ENCODE results near the gene PDE4D.

DNA sequence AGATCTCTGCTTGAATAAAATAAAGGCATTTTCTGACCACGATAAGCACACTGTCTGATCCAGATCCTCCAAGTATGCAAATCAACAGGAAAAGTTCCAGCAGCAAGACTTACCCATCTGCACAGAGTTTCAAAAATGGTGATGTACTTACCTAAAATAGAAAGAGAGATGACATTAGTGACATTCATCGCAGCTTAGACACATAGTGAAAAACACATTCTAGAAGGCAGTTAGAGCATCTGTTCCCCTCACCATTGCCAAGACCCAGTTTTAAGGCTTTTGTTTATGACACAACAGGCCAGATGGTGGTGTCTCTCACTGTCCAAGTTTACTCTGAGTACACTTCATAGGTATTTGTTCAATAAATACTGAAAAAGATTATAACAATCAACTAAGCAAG is 207.7 kb downstream of the PDE4D start:
- TF ChIP-seq, protein P1, sequence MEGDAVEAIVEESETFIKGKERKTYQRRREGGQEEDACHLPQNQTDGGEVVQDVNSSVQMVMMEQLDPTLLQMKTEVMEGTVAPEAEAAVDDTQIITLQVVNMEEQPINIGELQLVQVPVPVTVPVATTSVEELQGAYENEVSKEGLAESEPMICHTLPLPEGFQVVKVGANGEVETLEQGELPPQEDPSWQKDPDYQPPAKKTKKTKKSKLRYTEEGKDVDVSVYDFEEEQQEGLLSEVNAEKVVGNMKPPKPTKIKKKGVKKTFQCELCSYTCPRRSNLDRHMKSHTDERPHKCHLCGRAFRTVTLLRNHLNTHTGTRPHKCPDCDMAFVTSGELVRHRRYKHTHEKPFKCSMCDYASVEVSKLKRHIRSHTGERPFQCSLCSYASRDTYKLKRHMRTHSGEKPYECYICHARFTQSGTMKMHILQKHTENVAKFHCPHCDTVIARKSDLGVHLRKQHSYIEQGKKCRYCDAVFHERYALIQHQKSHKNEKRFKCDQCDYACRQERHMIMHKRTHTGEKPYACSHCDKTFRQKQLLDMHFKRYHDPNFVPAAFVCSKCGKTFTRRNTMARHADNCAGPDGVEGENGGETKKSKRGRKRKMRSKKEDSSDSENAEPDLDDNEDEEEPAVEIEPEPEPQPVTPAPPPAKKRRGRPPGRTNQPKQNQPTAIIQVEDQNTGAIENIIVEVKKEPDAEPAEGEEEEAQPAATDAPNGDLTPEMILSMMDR (conservative IDR thresholded peaks at IDR 0.05; ENCODE audit: low read depth, low read length) = no peak
- no peak for TF ChIP-seq EZH2 (IDR thresholded peaks at IDR 0.05; ENCODE audit: borderline replicate concordance, low read depth, low read length, poor library complexity, severe bottlenecking)
